ENCODE measurements around the gene ZBTB2.
"Not testable (repeated sequence)": the region's sequence is repeated elsewhere in the genome, so short reads cannot be mapped to it uniquely, and the experiment has no call there.

The ZBTB2 gene

GRCh38 chr6:151365233-151365632 is 26.1 kb downstream of the ZBTB2 start:
- no peak for FAIRE-seq

- no peak for FAIRE-seq
These were observed 31.9 kb downstream of the ZBTB2 start for GRCh38 chr6:151359486-151359885.

GRCh38 chr6:151358475-151358874 is 32.9 kb downstream of the ZBTB2 start:
- no peak for FAIRE-seq

GRCh38 chr6:151357758-151358436 is 33.5 kb downstream of the ZBTB2 start:
- no peak for FAIRE-seq

- FAIRE-seq: not testable (repeated sequence)
These were observed 34.4 kb downstream of the ZBTB2 start for GRCh38 chr6:151356983-151357382.

GRCh38 chr6:151353795-151354194 is 37.6 kb downstream of the ZBTB2 start:
- FAIRE-seq: no peak

- no peak for FAIRE-seq
These were observed 38.7 kb downstream of the ZBTB2 start for GRCh38 chr6:151352410-151353396.

GRCh38 chr6:151351731-151352130 is 39.6 kb downstream of the ZBTB2 start:
- FAIRE-seq: no peak

GRCh38 chr6:151351146-151351700 is 40.1 kb downstream of the ZBTB2 start:
- FAIRE-seq: no peak

- no peak for FAIRE-seq
These were observed 40.8 kb downstream of the ZBTB2 start for GRCh38 chr6:151350442-151351145.

- no peak for FAIRE-seq
These were observed 41.6 kb downstream of the ZBTB2 start for GRCh38 chr6:151349651-151350270.

- FAIRE-seq: not testable (repeated sequence)
These were observed 48.6 kb downstream of the ZBTB2 start for GRCh38 chr6:151342750-151343149.

- FAIRE-seq: no peak
These were observed 49.7 kb downstream of the ZBTB2 start for GRCh38 chr6:151341476-151342195.

- no peak for FAIRE-seq
These were observed 51.0 kb downstream of the ZBTB2 start for GRCh38 chr6:151340219-151340978.

GRCh38 chr6:151339369-151339768 is 52.0 kb downstream of the ZBTB2 start:
- FAIRE-seq: no peak

GRCh38 chr6:151338651-151339200 is 52.6 kb downstream of the ZBTB2 start:
- no peak for FAIRE-seq

GRCh38 chr6:151335930-151336329 is 55.4 kb downstream of the ZBTB2 start:
- no peak for FAIRE-seq

GRCh38 chr6:151330130-151330696 is 61.1 kb downstream of the ZBTB2 start:
- no peak for FAIRE-seq

GRCh38 chr6:151327101-151327500 is 64.3 kb downstream of the ZBTB2 start:
- no peak for FAIRE-seq

Data from colon (tissue), 2 donors.